Measurements from ENCODE around the gene IL23R.

The IL23R gene

DNA sequence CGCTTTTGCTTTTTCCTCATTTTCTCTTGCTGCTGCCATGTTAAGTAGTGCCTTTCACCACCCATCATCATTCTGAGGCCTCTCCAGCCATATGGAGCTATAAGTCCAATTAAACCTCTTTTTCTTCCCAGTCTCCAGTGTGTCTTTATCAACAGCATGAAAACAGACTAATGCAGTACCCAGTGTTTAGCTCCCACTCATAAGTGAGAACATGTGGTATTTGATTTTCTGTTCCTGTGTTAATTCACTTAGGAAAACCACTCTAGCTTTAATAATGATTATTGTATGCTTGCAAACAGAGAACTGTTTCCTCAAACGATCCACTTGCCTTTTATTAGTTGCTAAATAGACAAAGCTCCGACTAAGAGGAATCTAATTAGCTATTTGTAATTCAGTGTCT, 43.3 kb downstream of the IL23R start:
- H3K4me2 ChIP-seq (ENCODE audit: low read length), result no peak overlapping the region
- no peaks in the 10 kb centered on the region for H3K9me3 ChIP-seq (ENCODE audit: low read length)
- H3F3A ChIP-seq (ENCODE audit: insufficient read depth, low read length), result no peaks in the 10 kb centered on the region
- H2AFZ ChIP-seq (ENCODE audit: low read length), result no peak overlapping the region
- H3K27me3 ChIP-seq (ENCODE audit: insufficient read depth, low read length), result no peaks in the 10 kb centered on the region
- TF ChIP-seq EZH2 (IDR thresholded peaks at IDR 0.05; ENCODE audit: borderline replicate concordance, low read length), result no peak
- TF ChIP-seq, protein P1, sequence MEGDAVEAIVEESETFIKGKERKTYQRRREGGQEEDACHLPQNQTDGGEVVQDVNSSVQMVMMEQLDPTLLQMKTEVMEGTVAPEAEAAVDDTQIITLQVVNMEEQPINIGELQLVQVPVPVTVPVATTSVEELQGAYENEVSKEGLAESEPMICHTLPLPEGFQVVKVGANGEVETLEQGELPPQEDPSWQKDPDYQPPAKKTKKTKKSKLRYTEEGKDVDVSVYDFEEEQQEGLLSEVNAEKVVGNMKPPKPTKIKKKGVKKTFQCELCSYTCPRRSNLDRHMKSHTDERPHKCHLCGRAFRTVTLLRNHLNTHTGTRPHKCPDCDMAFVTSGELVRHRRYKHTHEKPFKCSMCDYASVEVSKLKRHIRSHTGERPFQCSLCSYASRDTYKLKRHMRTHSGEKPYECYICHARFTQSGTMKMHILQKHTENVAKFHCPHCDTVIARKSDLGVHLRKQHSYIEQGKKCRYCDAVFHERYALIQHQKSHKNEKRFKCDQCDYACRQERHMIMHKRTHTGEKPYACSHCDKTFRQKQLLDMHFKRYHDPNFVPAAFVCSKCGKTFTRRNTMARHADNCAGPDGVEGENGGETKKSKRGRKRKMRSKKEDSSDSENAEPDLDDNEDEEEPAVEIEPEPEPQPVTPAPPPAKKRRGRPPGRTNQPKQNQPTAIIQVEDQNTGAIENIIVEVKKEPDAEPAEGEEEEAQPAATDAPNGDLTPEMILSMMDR (IDR thresholded peaks at IDR 0.05; ENCODE audit: low read length), result no peak
- H3K79me2 ChIP-seq (ENCODE audit: insufficient read depth, low read length), result no peaks in the 10 kb centered on the region
- H4K20me1 ChIP-seq (ENCODE audit: insufficient read depth, low read length), result no peaks in the 10 kb centered on the region
- peaks cover 2% of the 10 kb centered on the region for H3K4me1 ChIP-seq (ENCODE audit: insufficient read depth, low read length, severe bottlenecking)
- no peak overlapping the region for H3K9ac ChIP-seq (ENCODE audit: low read length)
- no peak overlapping the region for H3K4me3 ChIP-seq (ENCODE audit: low read depth, low read length, poor library complexity, severe bottlenecking)
- H3K27ac ChIP-seq (ENCODE audit: low read depth, low read length, poor library complexity, severe bottlenecking), result no peak overlapping the region
- H3K36me3 ChIP-seq (ENCODE audit: insufficient read depth, low read length), result no peaks in the 10 kb centered on the region
- H3K9me2 ChIP-seq (ENCODE audit: low read depth, low read length), result no peaks in the 10 kb centered on the region

GRCh38 chr1:67211589-67212563, 45.6 kb downstream of the IL23R start:
- H3K4me3 ChIP-seq (ENCODE audit: low read depth, low read length, poor library complexity, severe bottlenecking), result no peak overlapping the region
- no peak overlapping the region for H3K4me2 ChIP-seq (ENCODE audit: low read length)
- H2AFZ ChIP-seq (ENCODE audit: low read length), result no peak overlapping the region
- H3K4me1 ChIP-seq (ENCODE audit: insufficient read depth, low read length, severe bottlenecking), result peaks cover 11% of the 10 kb centered on the region
- no peaks in the 10 kb centered on the region for H3K9me2 ChIP-seq (ENCODE audit: low read depth, low read length)
- no peaks in the 10 kb centered on the region for H3K9me3 ChIP-seq (ENCODE audit: low read length)
- no peaks in the 10 kb centered on the region for H3K27me3 ChIP-seq (ENCODE audit: insufficient read depth, low read length)
- H3K79me2 ChIP-seq (ENCODE audit: insufficient read depth, low read length), result no peaks in the 10 kb centered on the region
- H3K36me3 ChIP-seq (ENCODE audit: insufficient read depth, low read length), result no peaks in the 10 kb centered on the region
- H3K27ac ChIP-seq (ENCODE audit: low read depth, low read length, poor library complexity, severe bottlenecking), result no peak overlapping the region
- TF ChIP-seq, protein P1 (IDR thresholded peaks at IDR 0.05; ENCODE audit: low read length), result peak; percentile 69
- TF ChIP-seq EZH2 (IDR thresholded peaks at IDR 0.05; ENCODE audit: borderline replicate concordance, low read length), result no peak
- no peak overlapping the region for H3K9ac ChIP-seq (ENCODE audit: low read length)
- H3F3A ChIP-seq (ENCODE audit: insufficient read depth, low read length), result no peaks in the 10 kb centered on the region
- H4K20me1 ChIP-seq (ENCODE audit: insufficient read depth, low read length), result no peaks in the 10 kb centered on the region

GRCh38 chr1:67213164-67213563, 46.9 kb downstream of the IL23R start:
- no peak overlapping the region for H3K4me2 ChIP-seq (ENCODE audit: low read length)
- H3K36me3 ChIP-seq (ENCODE audit: insufficient read depth, low read length), result no peaks in the 10 kb centered on the region
- no peaks in the 10 kb centered on the region for H4K20me1 ChIP-seq (ENCODE audit: insufficient read depth, low read length)
- no peaks in the 10 kb centered on the region for H3K9me3 ChIP-seq (ENCODE audit: low read length)
- TF ChIP-seq, protein P1 (IDR thresholded peaks at IDR 0.05; ENCODE audit: low read length), result peak; percentile 77
- TF ChIP-seq EZH2 (IDR thresholded peaks at IDR 0.05; ENCODE audit: borderline replicate concordance, low read length), result no peak
- no peaks in the 10 kb centered on the region for H3K27me3 ChIP-seq (ENCODE audit: insufficient read depth, low read length)
- H3K4me3 ChIP-seq (ENCODE audit: low read depth, low read length, poor library complexity, severe bottlenecking), result no peak overlapping the region
- peaks cover 11% of the 10 kb centered on the region for H3K4me1 ChIP-seq (ENCODE audit: insufficient read depth, low read length, severe bottlenecking)
- no peak overlapping the region for H3K27ac ChIP-seq (ENCODE audit: low read depth, low read length, poor library complexity, severe bottlenecking)
- no peak overlapping the region for H2AFZ ChIP-seq (ENCODE audit: low read length)
- no peak overlapping the region for H3K9ac ChIP-seq (ENCODE audit: low read length)
- H3F3A ChIP-seq (ENCODE audit: insufficient read depth, low read length), result no peaks in the 10 kb centered on the region
- no peaks in the 10 kb centered on the region for H3K9me2 ChIP-seq (ENCODE audit: low read depth, low read length)
- no peaks in the 10 kb centered on the region for H3K79me2 ChIP-seq (ENCODE audit: insufficient read depth, low read length)
